Activated CD8-positive, alpha-beta T cell treated with anti-CD3 and anti-CD28 coated beads, Interleukin-2, amount 10 ng/mL, durations not matched to agents 7 days and 5 days (primary cell): ENCODE results near the gene ADPRS. TPM values are rescaled to one million over a fixed set of nuclear protein-coding genes. Genes with fewer than 3 reads are reported as not detected.

ENCODE experiments used
- ATAC-seq: fragments of 150-1000 bp; cut with Tn5 transposase; one replicate; pipeline ENCODE4 v1.10.0; 2021; ENCODE audit warnings: moderate library complexity
- CTCF ChIA-PET: fragments of 350-600 bp; sonication (Branson Sonifier 250); formaldehyde crosslinking; loops from one replicate; lab custom pipeline; 2021; ENCODE audit warnings: antibody characterized with exemption; lab: Charles Lee
- POLR2A ChIA-PET: fragments of 350-600 bp; sonication (Branson Sonifier 250); formaldehyde crosslinking; loops from one replicate; lab custom pipeline; 2021; ENCODE audit warnings: antibody characterized with exemption; lab: Charles Lee
- DNase-seq: peaks from one replicate; pipeline ENCODE4 v3.0.0-alpha.2; 2020
- H3K27ac Mint-ChIP-seq: one replicate; pipeline ENCODE4 v1.8.0; 2021; ENCODE audit warnings: mild to moderate bottlenecking, mixed read lengths
- H3K27me3 Mint-ChIP-seq: one replicate; pipeline ENCODE4 v1.8.0; 2021; ENCODE audit warnings: low read depth, mixed read lengths
- H3K36me3 Mint-ChIP-seq: one replicate; pipeline ENCODE4 v1.8.0; 2021; ENCODE audit warnings: low read depth, mixed read lengths
- H3K4me1 Mint-ChIP-seq: one replicate; pipeline ENCODE4 v1.8.0; 2021; ENCODE audit warnings: low read depth, mixed read lengths
- H3K4me3 Mint-ChIP-seq: one replicate; pipeline ENCODE4 v1.8.0; 2021; ENCODE audit warnings: mild to moderate bottlenecking, mixed read lengths
- H3K9me3 Mint-ChIP-seq: one replicate; pipeline ENCODE4 v1.8.0; 2022; ENCODE audit warnings: mixed read lengths; ENCODE audit not compliant: insufficient read depth
- total RNA-seq, 2 experiments: library from RNA; stranded (reverse); gene quantifications; one replicate each; pipeline ENCODE4 v1.2.3, GENCODE V29; 2021

The ADPRS gene
- total RNA-seq, 2 experiments from 2014 or later = 36.0 to 36.7 TPM

- Mint-ChIP-seq H3K4me1 (peaks cover 39% of the 10 kb centered on the region), H3K27me3 (no peaks in the 10 kb centered on the region), H3K36me3 (no peaks in the 10 kb centered on the region), H3K9me3 (no peaks in the 10 kb centered on the region), H3K27ac (no peak overlapping the region), H3K4me3 (no peak overlapping the region)
- ChIA-PET POLR2A (interaction anchor here (0.6 to 0.9 kb wide), 2 partner anchors 10 to 1602 kb away, joined by 3 to 4 read pairs; no protein-coding TSS in a partner anchor), CTCF (interaction anchor here (21.8 kb wide), 1 partner anchor 21 kb away, joined by 349 read pairs; no protein-coding TSS in a partner anchor)
- DNase-seq (no peak), ATAC-seq (no peak)
Measured at GRCh38 chr1:36112823-36113222, 24.1 kb downstream of the ADPRS start.

DNA sequence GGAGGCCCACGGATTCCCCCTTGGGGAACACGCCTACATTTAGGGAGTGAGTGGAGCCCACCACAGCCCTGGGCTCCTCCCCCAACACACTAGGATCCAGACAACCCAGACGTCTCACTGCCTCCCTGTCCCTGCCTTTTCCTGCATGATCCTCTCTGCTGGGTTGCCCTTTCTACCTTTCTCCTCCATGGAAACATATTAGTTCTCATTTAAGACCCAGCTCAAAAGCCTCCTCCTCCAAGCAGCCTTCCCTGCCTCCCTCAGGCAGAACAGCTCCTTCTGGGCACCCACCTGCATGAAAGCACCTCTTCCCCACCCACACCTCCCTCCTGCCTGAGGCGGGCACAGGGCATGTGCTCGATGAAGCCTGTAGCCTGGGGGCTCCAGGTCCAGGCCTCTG, 25.7 kb downstream of the ADPRS start:
- no peaks in the 10 kb centered on the region for H3K36me3 Mint-ChIP-seq
- CTCF ChIA-PET = no interaction called here
- DNase-seq = no peak
- H3K4me3 Mint-ChIP-seq = no peak overlapping the region
- POLR2A ChIA-PET = no interaction called here
- H3K4me1 Mint-ChIP-seq = peaks cover 23% of the 10 kb centered on the region
- H3K9me3 Mint-ChIP-seq = no peaks in the 10 kb centered on the region
- H3K27ac Mint-ChIP-seq = no peak overlapping the region
- H3K27me3 Mint-ChIP-seq = no peaks in the 10 kb centered on the region
- no peak for ATAC-seq

- DNase-seq (no peak), ATAC-seq (no peak)
- ChIA-PET POLR2A (interaction anchor here (1.0 to 1.2 kb wide), 2 partner anchors 20 to 34 kb away, joined by 3 to 4 read pairs; partner anchors contain the start of gene TRAPPC3), CTCF (interaction anchor here (0.8 to 2.4 kb wide), 4 partner anchors 13 to 34 kb away, joined by 3 to 7 read pairs (median 4); partner anchors contain the start of gene TRAPPC3)
- H3K9me3 Mint-ChIP-seq = no peaks in the 10 kb centered on the region
- H3K4me1 Mint-ChIP-seq = peaks cover 18% of the 10 kb centered on the region
- H3K4me3 Mint-ChIP-seq = no peak overlapping the region
- peaks cover 2% of the 10 kb centered on the region for H3K27me3 Mint-ChIP-seq
- no peaks in the 10 kb centered on the region for H3K36me3 Mint-ChIP-seq
- no peak overlapping the region for H3K27ac Mint-ChIP-seq
Measured at GRCh38 chr1:36115200-36115669, 26.5 kb downstream of the ADPRS start.

GRCh38 chr1:36115931-36116330, 27.2 kb downstream of the ADPRS start:
- POLR2A ChIA-PET = interaction anchor here (1.0 to 1.2 kb wide), 2 partner anchors 19 to 33 kb away, joined by 3 to 4 read pairs; partner anchors contain the start of gene TRAPPC3
- H3K27ac Mint-ChIP-seq = no peak overlapping the region
- ATAC-seq (no peak), DNase-seq (no peak)
- H3K4me1 Mint-ChIP-seq = peaks cover 12% of the 10 kb centered on the region
- no peak overlapping the region for H3K4me3 Mint-ChIP-seq
- peaks cover 2% of the 10 kb centered on the region for H3K27me3 Mint-ChIP-seq
- H3K9me3 Mint-ChIP-seq = no peaks in the 10 kb centered on the region
- no peaks in the 10 kb centered on the region for H3K36me3 Mint-ChIP-seq
- CTCF ChIA-PET = interaction anchor here (0.8 to 2.4 kb wide), 4 partner anchors 14 to 34 kb away, joined by 3 to 7 read pairs (median 4); partner anchors contain the start of gene TRAPPC3

GRCh38 chr1:36116901-36117300, 28.2 kb downstream of the ADPRS start:
- DNase-seq = no peak
- H3K36me3 Mint-ChIP-seq = no peaks in the 10 kb centered on the region
- ATAC-seq = no peak
- peaks cover 4% of the 10 kb centered on the region for H3K4me1 Mint-ChIP-seq
- peaks cover 4% of the 10 kb centered on the region for H3K27me3 Mint-ChIP-seq
- no peak overlapping the region for H3K27ac Mint-ChIP-seq
- ChIA-PET CTCF (interaction anchor here (1.0 to 3.6 kb wide), 7 partner anchors 16 to 183 kb away, joined by 3 to 39 read pairs (median 4); partner anchors contain the start of gene TRAPPC3), POLR2A (no interaction called here)
- H3K9me3 Mint-ChIP-seq = no peaks in the 10 kb centered on the region
- no peak overlapping the region for H3K4me3 Mint-ChIP-seq

DNA sequence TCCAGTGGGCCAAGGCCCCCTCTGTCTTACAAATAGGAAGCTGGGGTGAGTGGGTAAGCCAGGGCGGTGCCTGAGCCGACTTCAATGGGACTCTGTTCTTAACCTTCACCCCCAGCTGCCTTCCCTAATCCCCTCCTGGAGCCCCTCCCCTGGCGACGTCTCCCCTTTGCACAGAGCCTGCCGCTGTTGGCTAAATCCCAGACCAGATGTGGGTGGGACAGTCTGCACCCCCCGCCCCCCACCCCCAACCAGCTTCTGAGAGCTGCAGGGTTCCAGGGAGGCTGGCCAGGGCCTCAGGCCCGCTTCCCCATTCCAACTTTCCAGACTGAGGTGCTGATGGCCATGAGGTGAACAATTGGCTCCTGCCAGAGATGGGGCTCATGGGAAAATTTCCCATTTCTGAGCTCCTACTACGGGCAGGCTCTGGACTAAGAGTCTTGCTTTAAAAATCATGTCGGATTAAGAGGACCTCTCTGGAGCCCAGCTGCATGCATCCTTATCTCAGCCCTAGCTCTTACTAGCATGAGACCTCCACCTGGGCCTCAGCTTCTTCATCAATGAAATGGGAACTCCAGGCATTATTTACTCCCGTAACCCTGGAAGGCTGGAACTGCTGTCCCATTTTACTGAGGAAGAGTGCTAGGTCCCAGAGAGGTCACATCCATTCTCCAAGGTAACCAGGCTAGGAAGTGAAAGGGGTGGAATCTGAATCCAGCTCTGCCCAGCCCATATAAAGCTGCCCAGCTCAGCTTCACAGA, 29.9 kb downstream of the ADPRS start:
- CTCF ChIA-PET = interaction anchor here (0.6 to 3.6 kb wide), 7 partner anchors 16 to 235 kb away, joined by 3 to 39 read pairs (median 4); partner anchors contain the start of gene AGO1
- ATAC-seq = no peak
- Mint-ChIP-seq H3K36me3 (no peaks in the 10 kb centered on the region), H3K4me1 (peaks cover 8% of the 10 kb centered on the region), H3K27ac (no peak overlapping the region), H3K4me3 (no peak overlapping the region), H3K27me3 (peaks cover 20% of the 10 kb centered on the region), H3K9me3 (no peaks in the 10 kb centered on the region)
- no peak for DNase-seq
- POLR2A ChIA-PET = interaction anchor here (0.6 to 1.1 kb wide), 4 partner anchors 11 to 204 kb away, joined by 3 to 5 read pairs (median 3); no protein-coding TSS in a partner anchor

DNA sequence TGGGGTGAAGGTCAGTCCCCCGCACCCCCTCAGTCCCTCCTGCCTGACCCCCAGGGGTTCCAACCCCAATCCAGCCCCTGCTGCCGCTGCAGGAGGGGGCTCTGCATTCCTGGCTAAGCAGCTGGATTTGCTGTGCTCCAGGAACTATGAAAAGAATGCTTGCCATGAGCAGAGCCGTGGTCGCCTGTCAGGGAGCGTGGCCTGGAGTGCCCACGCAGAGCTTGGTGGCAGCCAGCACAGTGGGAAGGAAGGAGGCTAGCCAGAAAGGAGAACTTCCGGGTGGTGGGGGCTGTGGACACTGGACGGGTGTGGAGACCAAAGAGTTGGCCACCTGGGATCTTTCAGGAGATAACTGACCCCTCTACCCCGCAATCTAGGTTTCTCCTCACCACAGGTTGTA, 30.8 kb downstream of the ADPRS start:
- Mint-ChIP-seq H3K4me1 (peaks cover 11% of the 10 kb centered on the region), H3K4me3 (no peak overlapping the region), H3K27me3 (peaks cover 27% of the 10 kb centered on the region), H3K9me3 (no peaks in the 10 kb centered on the region), H3K27ac (no peak overlapping the region), H3K36me3 (no peaks in the 10 kb centered on the region)
- DNase-seq (no peak), ATAC-seq (no peak)
- ChIA-PET POLR2A (interaction anchor here (1.1 kb wide), 1 partner anchor 15 kb away, joined by 5 read pairs; no protein-coding TSS in a partner anchor), CTCF (interaction anchor here (1.1 to 3.6 kb wide), 4 partner anchors 15 to 236 kb away, joined by 3 to 39 read pairs (median 4); partner anchors contain the start of gene AGO1)

- Mint-ChIP-seq H3K4me1 (peaks cover 20% of the 10 kb centered on the region), H3K4me3 (no peak overlapping the region), H3K36me3 (no peaks in the 10 kb centered on the region), H3K27ac (no peak overlapping the region), H3K9me3 (no peaks in the 10 kb centered on the region), H3K27me3 (peaks cover 41% of the 10 kb centered on the region)
- ATAC-seq = no peak
- no peak for DNase-seq
- ChIA-PET POLR2A (no interaction called here), CTCF (no interaction called here)
Measured at GRCh38 chr1:36122062-36123030, 33.7 kb downstream of the ADPRS start.

GRCh38 chr1:36123356-36123755, 34.7 kb downstream of the ADPRS start:
- Mint-ChIP-seq H3K27ac (peak overlapping the region; percentile 47), H3K4me3 (no peak overlapping the region), H3K36me3 (no peaks in the 10 kb centered on the region), H3K9me3 (no peaks in the 10 kb centered on the region), H3K4me1 (peaks cover 20% of the 10 kb centered on the region), H3K27me3 (peaks cover 41% of the 10 kb centered on the region)
- DNase-seq (peak; percentile 31), ATAC-seq (peak; percentile 40)
- CTCF ChIA-PET = no interaction called here
- POLR2A ChIA-PET = no interaction called here

DNA sequence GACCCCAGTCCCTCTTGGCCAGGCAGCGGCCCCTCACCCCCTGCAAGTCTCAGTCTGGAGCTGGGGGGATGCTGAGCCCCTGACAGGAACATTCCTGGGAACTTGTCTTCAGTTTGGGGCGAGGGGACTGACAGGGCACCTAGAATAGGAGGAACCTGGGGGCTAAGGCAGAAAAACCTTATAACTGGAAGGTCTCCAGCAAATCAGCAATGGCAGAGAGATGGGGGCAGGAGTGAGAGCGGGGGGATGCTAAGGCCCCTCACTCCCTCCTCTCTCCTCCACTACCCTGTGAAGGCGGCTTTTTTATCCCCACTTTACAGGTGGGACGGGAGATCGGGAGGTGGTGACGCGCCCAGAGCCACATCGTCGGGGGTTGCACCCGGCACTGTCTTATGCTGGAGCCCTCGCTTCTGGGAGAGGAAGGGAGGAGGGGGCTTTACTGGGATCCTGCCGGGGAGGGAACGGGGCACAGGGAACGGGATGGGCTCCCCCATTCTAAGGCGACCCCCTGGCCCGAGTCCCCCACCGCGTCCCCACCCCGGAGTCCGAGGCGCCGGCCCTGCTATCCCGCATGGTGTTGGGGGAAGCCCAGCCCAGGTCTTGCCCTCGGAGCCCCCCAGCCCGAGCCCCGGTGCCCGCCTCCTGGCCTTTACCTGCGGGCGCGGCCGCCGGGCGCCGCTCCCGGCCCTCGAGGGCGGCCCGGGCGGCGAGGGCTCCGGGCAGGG, 35.9 kb downstream of the ADPRS start:
- peak overlapping the region; percentile 50 for H3K4me3 Mint-ChIP-seq
- CTCF ChIA-PET = no interaction called here

More for the DNA sequence above, 35.9 kb downstream of the ADPRS start:
- Mint-ChIP-seq H3K36me3 (no peaks in the 10 kb centered on the region), H3K9me3 (no peaks in the 10 kb centered on the region), H3K27ac (no peak overlapping the region), H3K27me3 (peaks cover 41% of the 10 kb centered on the region), H3K4me1 (peaks cover 20% of the 10 kb centered on the region)
- POLR2A ChIA-PET = interaction anchor here (1.0 kb wide), 1 partner anchor 20 kb away, joined by 5 read pairs; no protein-coding TSS in a partner anchor
- ATAC-seq (peak; percentile 17), DNase-seq (no peak)
